Tibial artery (tissue), 4 donors: Measurements from ENCODE around the gene FAM83D.

ENCODE experiments used
- DNase-seq, 2 donors: peaks; one replicate each; pipeline ENCODE4 v3.0.0-alpha.2; 2019
- H3K27ac ChIP-seq, 2 donors: fragments of 200-600 bp; sonication (generic) in 1 of 2; 1 replicate in 1 of 2; 2 replicates in 1 of 2; pipeline ENCODE4 v1.5.1; 2018 to 2019; ENCODE audit warnings: mild to moderate bottlenecking in 1 of 2
- H3K27me3 ChIP-seq, 2 donors: fragments of 200-600 bp; sonication (generic) in 1 of 2; one replicate each; pipeline versions ENCODE4 v1.5.1 to v1.6.0; 2016 to 2019
- H3K36me3 ChIP-seq, 3 donors: fragments of 200-600 bp; sonication (generic) in 2 of 3; one replicate each; pipeline ENCODE4 v1.5.1; 2016 to 2019; ENCODE audit warnings: mild to moderate bottlenecking in 2 of 3
- H3K4me1 ChIP-seq, 4 donors: fragments of 200-600 bp; sonication (generic) in 2 of 4; 1 replicate in 3 of 4; 2 replicates in 1 of 4; pipeline ENCODE4 v1.5.1; 2016 to 2019
- H3K4me3 ChIP-seq, 2 donors: fragments of 200-600 bp; sonication (generic) in 1 of 2; 1 replicate in 1 of 2; 2 replicates in 1 of 2; pipeline ENCODE4 v1.5.1; 2018 to 2019; ENCODE audit warnings: mild to moderate bottlenecking in 2 of 2
- H3K9me3 ChIP-seq, 3 donors: fragments of 200-600 bp; sonication (generic) in 1 of 3; one replicate each; pipeline ENCODE4 v1.5.1; 2016 to 2019
- CTCF ChIP-seq, 2 experiments: fragments of 200-600 bp in 1 of 2; fragments of 450-650 bp in 1 of 2; IDR thresholded peaks; one replicate each; pipeline ENCODE4 v1.5.1; 2017 to 2019; ENCODE audit warnings: antibody characterized with exemption in 2 of 2, mild to moderate bottlenecking in 1 of 2, moderate library complexity in 1 of 2
- intact Hi-C: fragments of 100-400 bp; cut with DNase I; formaldehyde crosslinking; loops from one replicate; pipeline ENCODE4 v1.15.0; 2023; ENCODE audit warnings: low total_unique reads

FAM83D gene

GRCh38 chr20:38919683-38920082, 6.5 kb upstream of the FAM83D start:
- Histone ChIP-seq H3K9me3 (no peaks in the 10 kb centered on the region), H3K36me3 (no peaks in the 10 kb centered on the region), H3K27me3 (peaks cover 0 to 19% of the 10 kb centered on the region in 2 donors), H3K4me3 (no peak overlapping the region), H3K27ac (no peak overlapping the region), H3K4me1 (no peaks in the 10 kb centered on the region)
- intact Hi-C loops: no loop called here
- TF ChIP-seq CTCF (IDR thresholded peaks at IDR 0.05): no peak
- DNase-seq: no peak

GRCh38 chr20:38920411-38920810, 5.8 kb upstream of the FAM83D start:
- no peak for TF ChIP-seq CTCF (IDR thresholded peaks at IDR 0.05)
- DNase-seq: no peak
- Histone ChIP-seq H3K27me3 (peaks cover 0 to 19% of the 10 kb centered on the region in 2 donors), H3K36me3 (no peaks in the 10 kb centered on the region), H3K4me1 (no peaks in the 10 kb centered on the region), H3K4me3 (no peak overlapping the region), H3K27ac (no peak overlapping the region), H3K9me3 (no peaks in the 10 kb centered on the region)
- intact Hi-C loops: no loop called here

- intact Hi-C loops: no loop called here
- Histone ChIP-seq H3K27ac (no peak overlapping the region), H3K27me3 (peaks cover 0 to 19% of the 10 kb centered on the region in 2 donors), H3K4me3 (no peak overlapping the region), H3K36me3 (no peaks in the 10 kb centered on the region), H3K9me3 (no peaks in the 10 kb centered on the region), H3K4me1 (no peaks in the 10 kb centered on the region)
- TF ChIP-seq CTCF (IDR thresholded peaks at IDR 0.05): no peak
- no peak for DNase-seq
These were observed 5.4 kb upstream of the FAM83D start for GRCh38 chr20:38920851-38921250.

GRCh38 chr20:38924718-38925117, 1.5 kb upstream of the FAM83D start:
- Histone ChIP-seq H3K27me3 (peaks cover 0 to 15% of the 10 kb centered on the region in 2 donors), H3K4me1 (peaks cover 0 to 18% (median 14%) of the 10 kb centered on the region in 4 donors), H3K36me3 (no peaks in the 10 kb centered on the region), H3K9me3 (no peaks in the 10 kb centered on the region), H3K27ac (no peak overlapping the region), H3K4me3 (no peak overlapping the region)
- no peak for DNase-seq
- no peak for TF ChIP-seq CTCF (IDR thresholded peaks at IDR 0.05)
- intact Hi-C loops: loop anchor here (2.0 to 5.0 kb wide), 2 partner anchors 38 to 124 kb away; partner anchors contain the start of gene DHX35

- Histone ChIP-seq H3K27me3 (peaks cover 0 to 3% of the 10 kb centered on the region in 2 donors), H3K27ac (peak overlapping the region; percentile 14 to 42), H3K9me3 (no peaks in the 10 kb centered on the region), H3K36me3 (no peaks in the 10 kb centered on the region), H3K4me3 (peak overlapping the region; percentile 58 to 73), H3K4me1 (peaks cover 0 to 18% (median 14%) of the 10 kb centered on the region in 4 donors)
- intact Hi-C loops: loop anchor here (5.0 kb wide), 1 partner anchor 35 kb away; the partner anchor contains the start of gene DHX35
- DNase-seq: no peak
- no peak for TF ChIP-seq CTCF (IDR thresholded peaks at IDR 0.05)
These were observed 858 bp downstream of the FAM83D start for GRCh38 chr20:38926934-38927616.
